CD1c-positive myeloid dendritic cell (primary cell): Measurements from ENCODE around the gene ZNF76.
"Not testable (repeated sequence)": the region's sequence is repeated elsewhere in the genome, so short reads cannot be mapped to it uniquely, and the experiment has no call there.

Source experiments
- DNase-seq: peaks from one replicate; pipeline ENCODE4 v3.0.0-alpha.2; 2016; ENCODE audit errors: extremely low spot score

ZNF76 gene

DNA sequence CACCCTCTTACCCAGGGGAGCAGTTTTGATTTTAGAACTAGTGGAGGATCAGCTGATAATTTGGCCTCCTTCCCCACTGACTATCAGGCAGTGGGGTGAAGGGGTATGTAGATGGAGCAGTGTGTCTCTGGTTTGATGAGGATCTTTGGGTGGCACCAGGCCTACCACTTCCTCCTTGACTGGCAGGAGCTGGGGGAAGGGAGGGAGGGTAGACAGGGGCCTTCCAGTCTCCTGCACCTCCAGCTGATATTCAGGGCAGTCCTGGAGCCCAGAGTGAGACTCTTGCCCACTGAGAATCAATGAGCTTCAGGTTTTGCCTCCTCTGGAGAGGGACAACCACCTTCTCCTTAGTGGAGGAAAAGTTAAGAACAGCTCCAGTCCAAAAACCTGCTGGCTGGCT, 41.3 kb downstream of the ZNF76 start:
- DNase-seq: peak; percentile 29

- DNase-seq: peak; percentile 72
Observed at GRCh38 chr6:35302604-35303241, 43.2 kb downstream of the ZNF76 start.

DNA sequence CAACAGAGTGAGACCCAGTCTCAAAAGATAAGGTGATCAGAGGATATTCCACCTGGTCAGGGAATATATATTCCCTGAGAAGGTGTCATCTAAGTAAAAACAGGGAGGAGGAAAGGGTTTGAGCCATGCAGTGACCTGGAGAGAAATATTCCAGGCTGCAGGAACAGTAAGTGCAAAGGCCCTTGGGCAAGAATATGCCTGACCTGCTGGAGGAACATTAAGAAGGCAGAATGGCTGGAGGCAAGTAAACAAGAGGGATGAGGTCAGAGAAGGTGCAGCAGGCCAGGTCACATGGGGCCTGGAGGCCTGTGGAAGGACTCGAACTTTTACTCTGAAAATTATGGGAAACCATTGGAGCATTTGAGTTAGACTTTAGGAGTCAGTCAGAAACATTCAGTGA, 44.8 kb downstream of the ZNF76 start:
- DNase-seq: no peak

DNA sequence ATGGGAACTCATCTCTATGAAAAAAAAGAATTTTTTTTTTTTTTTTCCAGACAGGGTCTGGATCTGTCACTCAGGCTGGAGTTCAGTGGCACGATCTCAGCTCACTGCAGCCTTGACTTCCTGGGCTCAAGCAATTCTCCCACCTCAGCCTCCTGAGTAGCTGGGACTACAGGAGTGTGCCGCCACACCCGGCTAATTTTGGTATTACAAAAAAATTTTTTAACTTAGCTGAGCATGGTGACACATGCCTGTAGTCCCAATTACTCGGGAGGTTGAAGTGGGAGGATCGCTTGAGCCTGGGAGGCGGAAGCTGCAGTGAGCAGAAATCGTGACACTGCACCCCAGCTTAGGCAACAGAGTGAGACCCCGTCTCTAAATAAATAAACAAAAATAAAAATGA, 45.6 kb downstream of the ZNF76 start:
- no peak for DNase-seq

GRCh38 chr6:35307138-35307537, 47.6 kb downstream of the ZNF76 start:
- not testable (repeated sequence) for DNase-seq

DNA sequence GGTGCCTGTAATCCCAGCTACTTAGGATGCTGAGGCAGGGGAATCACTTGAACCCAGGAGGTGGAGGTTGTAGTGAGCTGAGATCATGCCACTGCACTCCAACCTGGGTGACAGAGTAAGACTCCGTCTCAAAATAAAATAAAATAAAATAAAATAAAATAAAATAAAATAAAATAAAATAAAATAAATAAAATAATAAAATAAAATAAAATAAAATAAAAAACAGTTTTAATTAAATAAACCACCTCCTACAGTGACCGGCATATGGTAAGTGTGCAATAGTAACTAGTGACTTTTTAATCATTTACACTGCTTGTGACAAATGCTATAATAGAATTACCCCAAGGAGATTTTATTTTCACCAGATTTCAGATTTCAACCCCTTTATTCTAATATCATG, 49.0 kb downstream of the ZNF76 start:
- not testable (repeated sequence) for DNase-seq

- DNase-seq: no peak
Observed at GRCh38 chr6:35309611-35310264, 50.2 kb downstream of the ZNF76 start.

- DNase-seq: no peak
Observed at GRCh38 chr6:35310265-35310831, 50.8 kb downstream of the ZNF76 start.

DNA sequence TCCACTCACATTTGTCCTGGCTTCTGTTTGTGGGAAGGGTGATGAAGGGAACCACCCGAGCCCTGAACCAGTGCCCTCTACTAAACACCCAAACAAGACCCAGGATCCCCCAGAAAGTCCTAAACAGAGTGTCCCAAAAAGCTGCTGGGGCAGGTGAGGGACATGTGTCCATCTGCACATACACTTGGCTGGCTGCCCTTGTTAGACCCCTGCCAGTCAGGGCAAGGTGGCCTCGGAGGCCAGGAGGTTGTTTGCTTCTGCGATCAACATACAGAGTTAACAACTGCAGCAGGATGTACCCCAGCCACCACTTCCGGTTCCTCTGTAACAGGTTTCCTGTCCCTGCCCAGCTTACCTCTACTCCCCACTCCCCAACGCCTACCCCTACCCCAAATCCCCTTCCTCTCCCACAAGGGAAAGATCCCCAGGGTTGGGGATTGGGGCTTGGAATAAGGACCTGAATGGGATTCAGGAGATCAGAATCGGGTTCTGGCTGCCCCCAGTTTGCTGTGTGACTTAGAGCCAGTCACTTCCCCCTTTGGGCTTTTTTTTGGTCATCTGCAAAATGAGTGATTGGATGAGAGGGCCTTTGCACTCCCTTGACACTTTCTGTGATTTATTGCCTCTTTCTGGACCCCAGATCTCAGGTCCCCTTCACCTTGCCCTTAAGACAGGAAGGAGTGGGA, 52.0 kb downstream of the ZNF76 start:
- peak; percentile 34 for DNase-seq

DNA sequence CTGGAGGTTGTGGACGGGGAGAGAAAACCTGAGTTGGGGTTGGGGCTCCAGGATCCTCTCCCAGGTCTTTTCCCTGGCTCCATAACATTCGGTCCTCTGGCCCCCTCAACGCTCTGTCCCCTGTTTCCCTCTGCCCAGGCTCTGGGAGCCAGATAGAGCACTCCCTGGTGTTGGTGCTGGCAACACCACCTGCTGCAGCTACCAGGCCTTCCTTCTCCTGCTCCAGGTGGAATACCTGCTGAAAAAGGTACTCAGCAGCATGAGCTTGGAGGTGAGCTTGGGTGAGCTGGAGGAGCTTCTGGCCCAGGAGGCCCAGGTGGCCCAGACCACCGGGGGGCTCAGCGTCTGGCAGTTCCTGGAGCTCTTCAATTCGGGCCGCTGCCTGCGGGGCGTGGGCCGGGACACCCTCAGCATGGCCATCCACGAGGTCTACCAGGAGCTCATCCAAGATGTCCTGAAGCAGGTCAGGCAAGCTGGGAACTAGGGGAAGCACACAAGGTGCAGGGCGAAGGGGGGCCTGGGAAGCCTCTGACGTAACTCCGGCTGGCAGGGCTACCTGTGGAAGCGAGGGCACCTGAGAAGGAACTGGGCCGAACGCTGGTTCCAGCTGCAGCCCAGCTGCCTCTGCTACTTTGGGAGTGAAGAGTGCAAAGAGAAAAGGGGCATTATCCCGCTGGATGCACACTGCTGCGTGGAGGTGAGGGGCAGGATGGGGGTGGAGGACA, 52.7 kb downstream of the ZNF76 start:
- no peak for DNase-seq

- DNase-seq: peak; percentile 20
Observed at GRCh38 chr6:35312807-35313206, 53.3 kb downstream of the ZNF76 start.

DNA sequence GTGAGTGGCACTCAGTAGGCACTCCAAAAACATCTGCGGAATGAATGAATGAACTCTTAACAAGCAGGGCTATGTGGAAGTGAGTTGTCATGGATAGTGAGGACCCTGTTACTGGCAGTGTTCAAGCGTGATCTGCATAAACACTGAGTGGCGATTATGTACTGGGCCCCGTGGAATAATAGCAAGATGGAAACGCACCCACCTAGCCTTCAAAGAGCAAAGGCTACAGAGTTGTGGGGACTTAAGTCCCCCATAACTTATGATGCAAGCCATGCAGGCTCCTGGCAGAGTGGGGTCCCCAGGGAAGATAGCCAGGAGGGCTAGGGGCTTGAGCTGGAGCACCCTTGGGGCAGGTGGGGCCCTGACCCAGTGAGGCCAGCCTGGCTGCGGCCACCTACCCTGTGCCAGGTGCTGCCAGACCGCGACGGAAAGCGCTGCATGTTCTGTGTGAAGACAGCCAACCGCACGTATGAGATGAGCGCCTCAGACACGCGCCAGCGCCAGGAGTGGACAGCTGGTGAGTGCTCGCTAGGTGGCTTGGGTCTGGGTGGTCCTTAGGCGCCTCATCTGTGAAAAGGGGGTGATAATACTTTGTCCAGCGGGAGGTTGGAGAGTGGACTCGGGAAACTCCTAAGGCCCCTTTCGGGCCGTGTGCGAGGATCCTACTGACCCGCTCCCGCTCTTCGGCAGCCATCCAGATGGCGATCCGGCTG, 58.1 kb downstream of the ZNF76 start:
- no peak for DNase-seq

DNA sequence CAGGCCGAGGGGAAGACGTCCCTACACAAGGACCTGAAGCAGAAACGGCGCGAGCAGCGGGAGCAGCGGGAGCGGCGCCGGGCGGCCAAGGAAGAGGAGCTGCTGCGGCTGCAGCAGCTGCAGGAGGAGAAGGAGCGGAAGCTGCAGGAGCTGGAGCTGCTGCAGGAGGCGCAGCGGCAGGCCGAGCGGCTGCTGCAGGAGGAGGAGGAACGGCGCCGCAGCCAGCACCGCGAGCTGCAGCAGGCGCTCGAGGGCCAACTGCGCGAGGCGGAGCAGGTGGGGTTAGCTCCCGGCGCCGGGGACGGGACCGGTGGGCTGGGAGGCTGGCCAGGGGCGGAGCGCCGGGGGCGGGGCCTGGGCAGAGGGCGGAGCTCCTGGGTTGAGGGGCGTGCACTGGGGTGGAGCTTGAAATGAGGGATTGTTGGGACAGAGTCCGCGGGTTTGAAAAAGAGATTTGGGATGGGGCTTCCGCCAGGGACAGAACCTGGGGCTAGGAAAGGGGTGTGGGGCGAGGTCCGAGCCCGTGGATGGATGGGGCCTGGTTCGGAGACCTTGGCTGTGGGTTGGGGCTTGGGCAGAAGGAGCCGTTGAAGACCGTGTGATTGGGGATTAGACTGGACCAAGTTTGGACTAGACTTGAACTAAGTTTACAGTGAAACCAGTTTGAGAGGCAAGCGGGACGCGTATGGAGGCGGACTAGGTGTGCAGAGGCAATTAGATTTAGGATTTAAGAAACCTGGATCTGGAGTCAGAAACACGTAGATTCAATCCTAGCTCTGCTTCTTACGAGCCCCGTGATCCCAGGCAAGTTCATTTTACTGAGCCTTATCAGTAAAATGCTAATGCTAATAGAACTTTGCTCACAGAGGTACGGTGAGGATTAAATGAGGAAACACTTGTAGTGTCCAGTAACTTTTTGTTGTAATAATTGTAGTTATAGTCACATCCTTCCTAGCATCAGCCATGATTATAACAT, 58.9 kb downstream of the ZNF76 start:
- DNase-seq: no peak

- DNase-seq: no peak
Observed at GRCh38 chr6:35319346-35320030, 60.0 kb downstream of the ZNF76 start.

- DNase-seq: no peak
Observed at GRCh38 chr6:35320031-35320410, 60.5 kb downstream of the ZNF76 start.

- DNase-seq: no peak
Observed at GRCh38 chr6:35321091-35321490, 61.6 kb downstream of the ZNF76 start.

GRCh38 chr6:35327349-35328027, 68.0 kb downstream of the ZNF76 start:
- peak; percentile 66 for DNase-seq

DNA sequence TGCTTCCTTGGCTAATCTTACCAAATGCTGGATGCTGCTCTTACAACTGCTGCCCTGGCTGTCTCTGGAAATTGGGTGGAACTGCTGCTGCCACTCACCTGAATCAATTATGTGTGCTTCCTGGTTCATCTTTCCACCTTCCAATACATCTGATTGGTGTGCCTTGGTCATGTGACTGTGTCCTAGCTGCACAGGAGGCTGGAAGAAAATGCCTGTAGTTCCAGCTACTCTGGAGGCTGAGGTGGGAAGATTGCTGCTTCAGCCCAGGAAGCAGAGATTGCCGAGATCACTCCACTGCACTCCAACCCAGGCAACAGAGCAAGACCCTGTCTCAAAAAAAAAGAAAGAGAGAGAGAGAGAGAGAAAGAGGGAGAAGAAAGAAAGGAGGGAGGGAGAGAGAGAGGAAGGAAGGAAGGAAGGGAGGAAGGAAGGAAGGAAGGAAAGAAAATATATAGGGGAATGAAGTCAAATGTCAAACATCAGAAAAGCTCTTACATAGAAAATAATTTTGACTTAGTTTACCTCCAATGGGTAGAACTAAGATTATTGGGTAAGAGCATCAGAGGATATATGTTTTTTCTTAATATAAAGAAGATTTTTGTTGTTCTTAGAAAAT, 68.7 kb downstream of the ZNF76 start:
- DNase-seq: no peak

GRCh38 chr6:35328965-35329364, 69.4 kb downstream of the ZNF76 start:
- DNase-seq: not testable (repeated sequence)
